HG03575 (cell line): Measurements from ENCODE around the gene METTL27.
"Not testable (repeated sequence)": the region's sequence is repeated elsewhere in the genome, so short reads cannot be mapped to it uniquely, and the experiment has no call there.

Experiments used
- ATAC-seq: cut with Tn5 transposase; IDR thresholded peaks from one replicate; pipeline ENCODE4 v1.9.1; 2021; ENCODE audit not compliant: unreplicated experiment, insufficient number of reproducible peaks, low FRiP score; ENCODE audit errors: extremely low read depth

The METTL27 gene

GRCh38 chr7:73791170-73791690 lies 51.1 kb downstream of the METTL27 start:
- not testable (repeated sequence) for ATAC-seq

- ATAC-seq: no peak
Measured at GRCh38 chr7:73789051-73789450, 53.3 kb downstream of the METTL27 start.

GRCh38 chr7:73787786-73788048 lies 54.6 kb downstream of the METTL27 start:
- not testable (repeated sequence) for ATAC-seq

GRCh38 chr7:73786588-73786987 lies 55.7 kb downstream of the METTL27 start:
- no peak for ATAC-seq
